ENCODE data around the gene DDIT3.

The DDIT3 gene

DNA sequence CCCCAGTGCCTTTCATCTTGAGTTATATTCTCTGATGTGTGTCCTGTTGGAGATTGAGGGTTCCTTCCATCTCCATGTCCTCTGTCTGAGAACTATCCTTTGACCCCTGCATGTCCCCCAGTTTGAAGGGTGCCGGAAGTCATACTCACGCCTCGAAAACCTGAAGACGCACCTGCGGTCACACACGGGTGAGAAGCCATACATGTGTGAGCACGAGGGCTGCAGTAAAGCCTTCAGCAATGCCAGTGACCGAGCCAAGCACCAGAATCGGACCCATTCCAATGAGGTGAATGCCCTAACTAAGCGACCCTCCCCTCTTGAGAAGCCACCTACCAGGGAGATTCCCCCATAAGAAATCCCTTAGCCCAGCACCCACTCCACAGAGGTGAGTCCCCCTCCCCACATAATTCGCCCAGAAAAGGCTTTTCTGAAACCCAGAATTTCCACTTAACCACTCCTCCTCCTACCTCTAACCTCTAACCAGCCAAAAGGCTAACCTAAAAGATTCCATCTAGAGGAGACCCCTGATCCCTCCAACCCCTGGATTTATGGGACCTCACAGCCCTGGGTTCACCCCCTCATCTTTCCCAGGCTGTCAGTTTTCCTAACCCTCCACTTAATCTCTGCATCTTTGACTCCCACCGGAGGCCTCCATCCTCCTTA lies 53.0 kb downstream of the DDIT3 start:
- TF ChIP-seq, protein P1, sequence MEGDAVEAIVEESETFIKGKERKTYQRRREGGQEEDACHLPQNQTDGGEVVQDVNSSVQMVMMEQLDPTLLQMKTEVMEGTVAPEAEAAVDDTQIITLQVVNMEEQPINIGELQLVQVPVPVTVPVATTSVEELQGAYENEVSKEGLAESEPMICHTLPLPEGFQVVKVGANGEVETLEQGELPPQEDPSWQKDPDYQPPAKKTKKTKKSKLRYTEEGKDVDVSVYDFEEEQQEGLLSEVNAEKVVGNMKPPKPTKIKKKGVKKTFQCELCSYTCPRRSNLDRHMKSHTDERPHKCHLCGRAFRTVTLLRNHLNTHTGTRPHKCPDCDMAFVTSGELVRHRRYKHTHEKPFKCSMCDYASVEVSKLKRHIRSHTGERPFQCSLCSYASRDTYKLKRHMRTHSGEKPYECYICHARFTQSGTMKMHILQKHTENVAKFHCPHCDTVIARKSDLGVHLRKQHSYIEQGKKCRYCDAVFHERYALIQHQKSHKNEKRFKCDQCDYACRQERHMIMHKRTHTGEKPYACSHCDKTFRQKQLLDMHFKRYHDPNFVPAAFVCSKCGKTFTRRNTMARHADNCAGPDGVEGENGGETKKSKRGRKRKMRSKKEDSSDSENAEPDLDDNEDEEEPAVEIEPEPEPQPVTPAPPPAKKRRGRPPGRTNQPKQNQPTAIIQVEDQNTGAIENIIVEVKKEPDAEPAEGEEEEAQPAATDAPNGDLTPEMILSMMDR (conservative IDR thresholded peaks at IDR 0.05; ENCODE audit: control insufficient read depth, insufficient read depth, low read depth, low read length) = no peak
- DNase-seq (ENCODE audit: low read depth) = no peak

More for the DNA sequence above, 53.0 kb downstream of the DDIT3 start:
- H3K4me3 ChIP-seq (ENCODE audit: control insufficient read depth, low read depth, low read length) = no peak overlapping the region
